MCF 10A (cell line): ENCODE data around the gene DMBT1. TPM values are rescaled to one million over a fixed set of nuclear protein-coding genes. Genes with fewer than 3 reads are reported as not detected.

Experiments
- BruUV-seq: library from RNA; stranded (reverse); fragments of 400-500 nt; replicated peaks from 2 replicates; lab custom pipeline; 2021; lab: Mats Ljungman, UMichigan
- CTCF ChIA-PET: fragments of 300-600 bp; sonication (Branson Sonifier 250); formaldehyde crosslinking; extraction: SDS; loops from one replicate; lab custom pipeline; 2021; ENCODE audit warnings: antibody characterized with exemption, inconsistent platforms; lab: Yijun Ruan, JAX
- POLR2A ChIA-PET: fragments of 300-600, 350-650 bp; sonication (Branson Sonifier 250); formaldehyde crosslinking; extraction: SDS; loops from one replicate; lab custom pipeline; 2020; ENCODE audit warnings: antibody characterized with exemption, inconsistent platforms; lab: Yijun Ruan, JAX
- DNase-seq: peaks from one replicate; pipeline ENCODE4 v3.0.0-alpha.2; 2018; ENCODE audit not compliant: unreplicated experiment
- H3K27ac Mint-ChIP-seq: one replicate; pipeline ENCODE4 v1.8.0; 2022; ENCODE audit warnings: mild to moderate bottlenecking, low read depth, mixed read lengths; ENCODE audit not compliant: unreplicated experiment
- H3K27me3 Mint-ChIP-seq: one replicate; pipeline ENCODE4 v1.8.0; 2022; ENCODE audit warnings: mixed read lengths; ENCODE audit not compliant: insufficient read depth, unreplicated experiment
- H3K36me3 Mint-ChIP-seq: one replicate; pipeline ENCODE4 v1.8.0; 2022; ENCODE audit warnings: mild to moderate bottlenecking, moderate library complexity, mixed read lengths; ENCODE audit not compliant: insufficient read depth, unreplicated experiment
- H3K4me1 Mint-ChIP-seq: one replicate; pipeline ENCODE4 v1.8.0; 2022; ENCODE audit warnings: mixed read lengths; ENCODE audit not compliant: insufficient read depth, unreplicated experiment
- H3K4me3 Mint-ChIP-seq: one replicate; pipeline ENCODE4 v1.8.0; 2022; ENCODE audit warnings: mild to moderate bottlenecking, moderate library complexity, mixed read lengths; ENCODE audit not compliant: unreplicated experiment
- H3K9me3 Mint-ChIP-seq: one replicate; pipeline ENCODE4 v1.8.0; 2022; ENCODE audit warnings: mixed read lengths; ENCODE audit not compliant: unreplicated experiment
- intact Hi-C: fragments of 100-400 bp; cut with micrococcal nuclease; formaldehyde crosslinking; loops from 2 replicates; pipeline ENCODE4 v1.14.1; 2022
- total RNA-seq: library from RNA; stranded (reverse); gene quantifications from 2 replicates; pipeline ENCODE4 v1.2.3, GENCODE V29; 2022
- TF ChIP-seq, protein P1 (sequence below): fragments of 200-600 bp; IDR thresholded peaks from one replicate; pipeline ENCODE4 v1.8.0; 2022; ENCODE audit warnings: antibody characterized with exemption, mild to moderate bottlenecking; ENCODE audit not compliant: unreplicated experiment

The DMBT1 gene
- total RNA-seq, 1 experiment from 2014 or later, result 7.6 TPM

- POLR2A ChIA-PET, result no interaction called here
- TF ChIP-seq, protein P1, sequence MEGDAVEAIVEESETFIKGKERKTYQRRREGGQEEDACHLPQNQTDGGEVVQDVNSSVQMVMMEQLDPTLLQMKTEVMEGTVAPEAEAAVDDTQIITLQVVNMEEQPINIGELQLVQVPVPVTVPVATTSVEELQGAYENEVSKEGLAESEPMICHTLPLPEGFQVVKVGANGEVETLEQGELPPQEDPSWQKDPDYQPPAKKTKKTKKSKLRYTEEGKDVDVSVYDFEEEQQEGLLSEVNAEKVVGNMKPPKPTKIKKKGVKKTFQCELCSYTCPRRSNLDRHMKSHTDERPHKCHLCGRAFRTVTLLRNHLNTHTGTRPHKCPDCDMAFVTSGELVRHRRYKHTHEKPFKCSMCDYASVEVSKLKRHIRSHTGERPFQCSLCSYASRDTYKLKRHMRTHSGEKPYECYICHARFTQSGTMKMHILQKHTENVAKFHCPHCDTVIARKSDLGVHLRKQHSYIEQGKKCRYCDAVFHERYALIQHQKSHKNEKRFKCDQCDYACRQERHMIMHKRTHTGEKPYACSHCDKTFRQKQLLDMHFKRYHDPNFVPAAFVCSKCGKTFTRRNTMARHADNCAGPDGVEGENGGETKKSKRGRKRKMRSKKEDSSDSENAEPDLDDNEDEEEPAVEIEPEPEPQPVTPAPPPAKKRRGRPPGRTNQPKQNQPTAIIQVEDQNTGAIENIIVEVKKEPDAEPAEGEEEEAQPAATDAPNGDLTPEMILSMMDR, result no peak
Observed at GRCh38 chr10:122632031-122632430, 71.5 kb downstream of the DMBT1 start.

DNA sequence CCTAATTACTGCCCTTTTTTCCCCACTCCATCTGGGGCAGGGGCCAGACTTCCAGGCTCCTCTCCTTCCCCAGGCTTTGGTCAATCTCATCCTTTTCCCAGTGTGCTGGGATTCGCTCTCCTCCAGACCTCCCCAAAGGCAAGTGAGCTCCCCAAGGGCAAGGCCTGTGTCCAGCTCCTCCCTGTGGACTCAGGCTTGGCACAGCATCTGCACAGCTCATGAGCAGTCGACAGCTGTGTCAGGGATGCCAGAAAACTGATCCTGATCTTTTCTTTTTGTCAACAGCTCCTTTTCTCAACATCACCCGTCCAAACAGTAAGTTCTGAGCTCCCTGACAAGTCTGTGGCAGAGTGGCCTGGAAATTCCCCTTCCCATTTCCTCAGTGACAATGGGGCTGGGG, 72.0 kb downstream of the DMBT1 start:
- POLR2A ChIA-PET, result no interaction called here
- BruUV-seq, result no TSS peak
- intact Hi-C loops, result no loop called here

More at GRCh38 chr10:122632031-122632430, 71.5 kb downstream of the DMBT1 start:
- peaks cover 5% of the 10 kb centered on the region for H3K36me3 Mint-ChIP-seq
- intact Hi-C loops, result no loop called here
- H3K4me1 Mint-ChIP-seq, result no peaks in the 10 kb centered on the region
- no TSS peak for BruUV-seq
- H3K27ac Mint-ChIP-seq, result no peak overlapping the region
- no peaks in the 10 kb centered on the region for H3K9me3 Mint-ChIP-seq
- CTCF ChIA-PET, result interaction anchor here (0.6 kb wide), 1 partner anchor 9 kb away, joined by 3 read pairs; no protein-coding TSS in a partner anchor
- no peak overlapping the region for H3K4me3 Mint-ChIP-seq
- DNase-seq, result no peak
- no peaks in the 10 kb centered on the region for H3K27me3 Mint-ChIP-seq

GRCh38 chr10:122636953-122637352, 76.4 kb downstream of the DMBT1 start:
- no peak overlapping the region for H3K27ac Mint-ChIP-seq
- peaks cover under 1% of the 10 kb centered on the region for H3K36me3 Mint-ChIP-seq
- H3K4me3 Mint-ChIP-seq, result no peak overlapping the region
- DNase-seq, result no peak
- intact Hi-C loops, result no loop called here
- CTCF ChIA-PET, result interaction anchor here (0.7 to 1.3 kb wide), 2 partner anchors 12 to 103 kb away, joined by 3 to 6 read pairs; no protein-coding TSS in a partner anchor
- POLR2A ChIA-PET, result no interaction called here
- no peaks in the 10 kb centered on the region for H3K27me3 Mint-ChIP-seq
- TF ChIP-seq, protein P1, result no peak
- no TSS peak for BruUV-seq
- peaks cover 8% of the 10 kb centered on the region for H3K4me1 Mint-ChIP-seq
- H3K9me3 Mint-ChIP-seq, result no peaks in the 10 kb centered on the region

More for the DNA sequence above, 72.0 kb downstream of the DMBT1 start:
- no peaks in the 10 kb centered on the region for H3K27me3 Mint-ChIP-seq
- H3K4me1 Mint-ChIP-seq, result no peaks in the 10 kb centered on the region
- TF ChIP-seq, protein P1, result no peak
- H3K27ac Mint-ChIP-seq, result no peak overlapping the region
- no peaks in the 10 kb centered on the region for H3K9me3 Mint-ChIP-seq
- H3K4me3 Mint-ChIP-seq, result no peak overlapping the region
- H3K36me3 Mint-ChIP-seq, result peaks cover 5% of the 10 kb centered on the region
- CTCF ChIA-PET, result interaction anchor here (0.9 kb wide), 1 partner anchor 71 kb away, joined by 3 read pairs; no protein-coding TSS in a partner anchor
- DNase-seq, result no peak

DNA sequence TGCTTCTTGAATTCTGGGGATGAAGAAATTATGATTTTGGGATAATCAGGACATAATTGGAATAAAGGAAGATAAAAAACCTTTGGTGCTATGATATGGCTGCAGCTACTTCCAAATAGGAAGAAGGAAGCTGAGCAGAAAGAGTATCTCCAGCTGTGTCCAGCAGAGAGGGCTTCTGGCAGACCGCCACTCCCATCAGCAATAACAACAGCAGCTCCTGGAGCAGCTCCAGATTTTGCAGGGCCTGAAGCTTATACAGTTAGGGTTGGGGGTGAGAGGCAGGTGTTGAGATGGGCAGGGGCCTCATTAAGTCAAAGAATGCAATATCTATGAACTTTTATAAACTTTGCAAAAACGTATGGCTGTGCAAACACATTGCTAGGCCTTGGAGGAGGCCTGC, 76.8 kb downstream of the DMBT1 start:
- CTCF ChIA-PET, result interaction anchor here (0.6 to 1.6 kb wide), 4 partner anchors 11 to 103 kb away, joined by 3 to 6 read pairs (median 4); no protein-coding TSS in a partner anchor
- no TSS peak for BruUV-seq
- TF ChIP-seq, protein P1, result no peak
- POLR2A ChIA-PET, result no interaction called here
- Mint-ChIP-seq H3K27me3 (no peaks in the 10 kb centered on the region), H3K27ac (no peak overlapping the region), H3K4me3 (no peak overlapping the region), H3K9me3 (no peaks in the 10 kb centered on the region), H3K4me1 (peaks cover 8% of the 10 kb centered on the region), H3K36me3 (no peaks in the 10 kb centered on the region)
- no peak for DNase-seq
- intact Hi-C loops, result no loop called here
